Measurements from ENCODE around the gene REL.
"Not testable (repeated sequence)": the region's sequence is repeated elsewhere in the genome, so short reads cannot be mapped to it uniquely, and the experiment has no call there.

REL gene

GRCh38 chr2:60925994-60926740 is 44.8 kb downstream of the REL start:
- DNase-seq (ENCODE audit: low spot score): no peak

DNA sequence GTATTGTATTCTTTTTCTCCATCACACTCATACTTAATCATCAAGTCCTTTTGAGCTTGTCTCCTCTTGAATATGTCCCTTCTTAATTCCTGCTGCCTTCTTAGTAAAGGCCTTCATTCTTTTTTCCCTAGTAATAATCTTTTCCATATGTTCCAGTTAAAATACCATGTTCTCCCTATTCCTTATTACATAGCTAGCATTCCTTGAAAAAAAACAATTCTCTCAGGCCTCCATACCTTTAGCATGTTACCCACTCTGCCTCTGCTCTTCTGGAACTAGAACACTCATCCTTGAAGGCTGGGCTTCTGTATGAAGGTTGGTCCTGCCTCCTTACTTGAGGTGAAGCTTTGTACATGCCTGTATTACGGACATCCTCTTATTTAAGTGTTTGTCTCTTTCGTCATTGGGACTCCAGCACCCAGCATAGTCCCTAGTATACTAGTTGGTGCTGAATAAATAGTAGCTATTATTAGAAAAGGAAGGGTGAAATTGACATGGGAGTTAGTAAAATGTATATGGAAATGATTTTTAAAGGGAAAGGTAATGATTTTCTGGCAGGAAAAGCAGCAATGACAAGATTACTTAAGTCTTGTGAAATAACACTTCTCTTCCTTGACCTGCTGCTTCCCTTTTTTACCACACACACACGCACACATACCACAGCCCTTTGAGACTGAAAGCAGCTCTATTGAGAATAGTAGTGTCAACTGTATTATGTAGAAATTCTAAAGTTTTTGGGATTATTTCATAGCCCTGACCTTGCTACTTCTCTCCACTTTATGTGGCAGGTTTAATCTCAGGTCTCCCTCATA is 45.6 kb downstream of the REL start:
- no peak for DNase-seq (ENCODE audit: low spot score)

DNA sequence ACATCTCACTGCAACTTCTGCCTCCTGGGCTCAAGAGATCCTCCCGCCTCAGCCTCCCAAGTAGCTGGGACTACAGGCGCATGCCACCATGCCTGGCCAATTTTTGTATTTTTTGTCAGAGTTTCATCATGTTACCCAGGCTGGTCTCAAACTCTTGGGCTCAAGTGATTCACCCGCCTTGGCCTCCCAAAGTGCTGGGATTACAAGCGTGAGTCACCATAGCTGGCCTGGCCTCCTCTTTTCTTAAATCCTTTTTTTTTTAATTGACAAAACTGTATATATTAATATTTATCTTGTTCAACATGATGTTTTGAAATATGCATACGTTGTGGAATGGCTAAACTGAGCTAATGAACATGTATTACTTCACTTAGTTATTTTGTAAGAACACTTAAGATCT is 50.7 kb downstream of the REL start:
- not testable (repeated sequence) for DNase-seq (ENCODE audit: low spot score)

DNA sequence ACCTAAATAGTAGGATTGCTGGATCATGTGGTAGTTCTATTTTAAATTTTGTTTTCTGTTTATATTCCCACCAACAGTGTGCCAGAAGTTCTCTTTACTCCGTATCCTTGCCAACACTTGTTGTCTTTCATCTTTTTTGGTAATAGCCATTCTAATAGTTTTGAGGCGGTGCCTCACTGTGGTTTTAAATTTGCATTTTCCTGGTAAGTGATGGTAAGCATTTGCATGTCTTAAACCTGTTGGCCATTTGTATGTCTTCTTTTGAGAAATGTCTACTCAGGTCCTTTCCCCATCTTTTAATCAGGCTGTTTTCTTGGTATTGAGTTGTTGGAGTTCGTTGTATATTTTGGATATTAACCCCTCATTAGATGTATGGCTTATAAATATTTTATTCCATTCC is 51.6 kb downstream of the REL start:
- DNase-seq (ENCODE audit: low spot score): no peak

- DNase-seq (ENCODE audit: low spot score): no peak
Measured at GRCh38 chr2:60934165-60934722, 52.9 kb downstream of the REL start.

DNA sequence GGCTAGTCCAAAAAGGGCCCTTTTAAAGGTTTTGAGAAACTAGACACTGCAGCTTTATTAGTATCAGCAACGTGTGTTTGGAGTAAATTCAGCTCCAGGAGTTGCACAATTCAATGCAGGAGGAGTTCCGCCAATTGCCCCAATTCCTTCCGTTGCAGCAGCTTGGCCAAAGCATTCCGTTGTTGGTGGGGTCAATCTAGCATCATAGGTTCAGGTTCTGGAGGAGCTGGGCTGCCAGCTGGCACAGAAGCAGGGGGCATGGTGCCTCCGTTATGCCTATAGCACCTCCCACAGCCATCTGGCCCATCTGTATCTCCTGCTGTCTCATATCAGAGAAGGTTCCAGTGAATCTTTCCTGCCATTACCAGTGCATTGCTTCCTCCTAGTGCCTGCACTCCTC is 55.4 kb downstream of the REL start:
- no peak for DNase-seq (ENCODE audit: low spot score)

GRCh38 chr2:60938301-60938700 is 56.9 kb downstream of the REL start:
- DNase-seq (ENCODE audit: low spot score): no peak

GRCh38 chr2:60939622-60940021 is 58.2 kb downstream of the REL start:
- DNase-seq (ENCODE audit: low spot score): no peak

DNA sequence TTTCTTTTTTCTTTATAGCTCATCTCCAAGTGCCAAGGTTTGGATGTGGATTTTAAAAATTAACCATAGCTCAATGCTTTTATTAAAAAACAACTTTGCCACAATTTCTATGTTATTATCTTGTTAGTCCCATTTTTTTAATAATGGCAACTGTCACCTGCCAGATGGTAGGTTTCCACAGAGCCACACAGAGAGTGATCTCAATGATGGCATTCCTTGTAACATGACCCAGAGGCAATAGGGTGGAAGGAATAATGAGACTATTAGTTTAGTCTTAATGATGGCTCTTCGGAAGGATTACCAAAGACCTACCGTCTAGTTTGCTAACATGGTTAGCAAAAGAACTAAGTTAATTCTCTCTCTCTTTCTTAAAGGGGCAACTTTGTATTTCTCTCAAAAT is 64.0 kb downstream of the REL start:
- no peak for DNase-seq (ENCODE audit: low spot score)

DNA sequence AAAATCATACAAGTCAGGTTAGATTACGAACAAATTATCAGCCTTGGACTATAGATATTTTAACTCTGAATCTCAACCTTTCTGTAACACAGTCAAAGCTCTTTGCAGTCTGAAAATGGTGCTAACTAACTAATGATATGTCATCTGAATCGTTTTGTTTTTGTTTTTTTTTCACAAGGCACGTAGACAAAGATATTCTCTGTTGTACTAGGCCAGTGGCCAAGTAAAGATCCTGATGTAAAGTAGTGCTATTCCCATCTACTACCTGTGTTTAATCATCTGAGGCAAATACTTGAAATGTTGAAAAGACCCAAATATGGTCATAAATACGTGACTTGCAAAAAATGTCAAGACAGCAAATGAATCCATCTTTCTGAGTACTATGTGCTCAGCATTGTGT is 65.7 kb downstream of the REL start:
- DNase-seq (ENCODE audit: low spot score): no peak

DNA sequence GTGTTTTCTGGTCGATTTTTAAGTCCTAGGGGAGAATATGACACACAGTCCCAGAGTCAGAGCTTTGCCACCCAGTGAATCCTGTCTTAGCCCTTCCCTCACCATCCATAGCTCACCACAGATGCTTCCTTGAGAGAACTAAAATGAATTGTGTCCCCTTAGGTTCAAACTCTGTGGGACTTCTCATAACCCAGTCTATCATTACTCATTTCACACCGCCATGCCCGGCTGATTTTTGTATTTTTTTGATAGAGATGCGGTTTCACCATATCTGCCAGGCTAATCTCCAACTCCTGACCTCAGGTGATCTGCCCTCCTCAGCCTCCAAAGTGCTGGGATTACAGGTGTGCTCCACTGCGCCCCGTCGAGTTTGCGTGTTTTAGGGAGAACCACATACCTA is 66.8 kb downstream of the REL start:
- no peak for DNase-seq (ENCODE audit: low spot score)

DNA sequence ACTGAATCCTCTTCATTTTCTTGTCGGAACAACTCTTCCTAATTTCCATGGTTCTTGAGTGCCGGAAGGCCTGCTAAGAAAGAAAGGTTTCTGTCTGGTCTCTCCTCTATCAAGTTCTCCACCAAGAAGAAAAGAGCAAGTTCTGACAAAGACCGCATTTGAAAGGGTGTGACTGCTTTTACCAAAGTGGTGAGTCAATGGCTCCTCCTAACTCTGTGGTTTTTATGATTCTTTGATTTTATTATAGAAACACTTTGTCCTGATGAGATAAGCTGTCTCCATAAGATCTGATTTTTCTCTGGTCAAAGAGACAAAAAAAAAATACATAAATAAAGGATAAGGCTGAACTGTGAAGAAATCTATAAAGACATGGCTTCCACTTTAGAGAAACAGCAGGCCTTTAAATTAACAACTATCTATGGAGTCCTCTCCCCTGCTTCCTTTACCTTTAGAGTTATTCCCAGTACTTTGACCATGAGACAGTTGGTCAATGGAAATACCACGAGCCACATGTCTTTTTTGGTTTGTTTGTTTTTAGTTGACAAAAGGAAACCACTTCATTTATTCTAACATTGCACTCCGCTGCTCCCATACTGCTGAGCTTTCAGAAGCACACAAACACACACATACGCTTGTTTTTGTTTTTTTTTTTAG is 67.7 kb downstream of the REL start:
- DNase-seq (ENCODE audit: low spot score): no peak

- DNase-seq (ENCODE audit: low spot score): no peak
Measured at GRCh38 chr2:60954139-60954538, 72.8 kb downstream of the REL start.

GRCh38 chr2:60957224-60957623 is 75.8 kb downstream of the REL start:
- no peak for DNase-seq (ENCODE audit: low spot score)

DNA sequence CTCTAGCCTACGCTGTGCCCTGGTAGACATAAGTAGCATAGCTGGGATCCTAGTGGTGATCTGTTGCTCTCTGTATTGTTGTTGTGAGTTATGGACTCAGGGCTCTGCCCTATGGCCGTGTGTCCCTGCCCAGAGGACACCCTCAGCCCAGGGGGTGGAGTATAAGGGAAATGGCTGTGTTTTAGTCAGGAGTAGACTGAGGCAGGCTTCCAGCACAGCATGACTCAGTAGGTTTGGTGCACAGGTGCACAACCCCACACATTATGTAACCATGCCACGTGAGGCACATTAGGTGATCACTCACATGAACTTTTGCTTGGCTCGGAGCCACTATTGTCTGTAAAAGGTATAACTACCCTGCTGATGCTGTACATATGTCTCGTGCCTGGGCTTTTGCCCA is 76.3 kb downstream of the REL start:
- DNase-seq (ENCODE audit: low spot score): no peak

- no peak for DNase-seq (ENCODE audit: low spot score)
Measured at GRCh38 chr2:60958361-60958760, 77.0 kb downstream of the REL start.

GRCh38 chr2:60958800-60959199 is 77.4 kb downstream of the REL start:
- no peak for DNase-seq (ENCODE audit: low spot score)

DNA sequence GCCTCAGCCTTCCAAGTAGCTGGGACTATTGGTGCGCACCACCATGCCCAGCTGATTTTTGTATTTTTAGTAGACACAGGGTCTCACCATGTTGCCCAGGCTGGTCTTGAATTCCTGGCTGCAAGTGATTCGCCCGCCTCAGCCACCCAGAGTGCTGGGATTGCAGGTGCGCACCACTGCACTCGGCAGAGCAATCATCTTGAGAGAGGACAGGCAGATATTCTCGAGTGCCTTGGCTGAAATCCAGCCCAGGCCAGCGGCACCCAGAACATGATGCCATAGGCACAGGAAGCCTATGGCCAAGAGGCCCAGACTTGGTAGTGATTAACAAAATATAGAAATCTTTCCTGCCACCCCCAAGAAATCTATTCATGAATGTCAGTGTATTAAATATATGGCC is 78.1 kb downstream of the REL start:
- DNase-seq (ENCODE audit: low spot score): no peak

DNA sequence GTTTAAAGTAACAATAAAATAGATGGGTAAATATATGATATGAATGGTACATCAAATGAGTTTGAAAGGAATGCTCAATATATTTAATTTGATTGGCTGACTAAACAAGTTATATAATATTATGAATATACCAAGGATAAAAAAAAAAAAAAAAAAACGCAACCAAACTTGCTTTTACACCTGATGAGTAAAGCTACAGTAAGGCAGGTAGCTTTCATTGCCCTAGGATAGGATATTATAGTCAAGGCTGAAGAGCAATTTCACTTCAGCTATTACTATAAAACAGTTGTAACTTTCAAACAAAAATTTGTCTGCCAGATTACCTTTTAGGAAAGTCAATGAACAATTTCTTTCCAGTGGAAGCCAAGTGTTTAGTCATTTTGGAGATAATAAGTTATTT is 79.3 kb downstream of the REL start:
- DNase-seq (ENCODE audit: low spot score): no peak

DNA sequence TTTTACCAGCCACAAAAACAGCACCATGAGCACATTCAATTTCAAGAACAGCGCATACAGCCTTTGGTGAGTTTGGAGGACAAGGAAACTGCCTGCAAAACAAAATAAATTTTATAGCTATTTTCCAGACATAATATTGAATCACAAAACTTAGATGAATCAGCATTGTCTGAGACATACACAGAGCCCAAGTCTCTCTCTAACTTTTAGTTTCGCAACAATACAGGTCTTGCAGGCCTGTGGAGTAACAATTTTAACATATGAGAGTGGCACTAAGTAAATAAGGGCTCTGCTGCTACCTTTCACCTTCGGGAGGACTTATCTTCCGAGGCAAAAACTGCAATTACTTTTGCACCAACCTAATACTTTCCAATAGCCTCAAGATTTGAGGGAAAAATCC is 80.1 kb downstream of the REL start:
- no peak for DNase-seq (ENCODE audit: low spot score)

- DNase-seq (ENCODE audit: low spot score): no peak
Measured at GRCh38 chr2:60962528-60962927, 81.2 kb downstream of the REL start.

- DNase-seq (ENCODE audit: low spot score): no peak
Measured at GRCh38 chr2:60963190-60963589, 81.8 kb downstream of the REL start.

All from iPS-NIHi11 (cell line).